Measurements from ENCODE around the gene RNF182.
A peak's percentile ranks its signal among the peaks of the same experiment; 100 is the strongest.

RNF182 gene

DNA sequence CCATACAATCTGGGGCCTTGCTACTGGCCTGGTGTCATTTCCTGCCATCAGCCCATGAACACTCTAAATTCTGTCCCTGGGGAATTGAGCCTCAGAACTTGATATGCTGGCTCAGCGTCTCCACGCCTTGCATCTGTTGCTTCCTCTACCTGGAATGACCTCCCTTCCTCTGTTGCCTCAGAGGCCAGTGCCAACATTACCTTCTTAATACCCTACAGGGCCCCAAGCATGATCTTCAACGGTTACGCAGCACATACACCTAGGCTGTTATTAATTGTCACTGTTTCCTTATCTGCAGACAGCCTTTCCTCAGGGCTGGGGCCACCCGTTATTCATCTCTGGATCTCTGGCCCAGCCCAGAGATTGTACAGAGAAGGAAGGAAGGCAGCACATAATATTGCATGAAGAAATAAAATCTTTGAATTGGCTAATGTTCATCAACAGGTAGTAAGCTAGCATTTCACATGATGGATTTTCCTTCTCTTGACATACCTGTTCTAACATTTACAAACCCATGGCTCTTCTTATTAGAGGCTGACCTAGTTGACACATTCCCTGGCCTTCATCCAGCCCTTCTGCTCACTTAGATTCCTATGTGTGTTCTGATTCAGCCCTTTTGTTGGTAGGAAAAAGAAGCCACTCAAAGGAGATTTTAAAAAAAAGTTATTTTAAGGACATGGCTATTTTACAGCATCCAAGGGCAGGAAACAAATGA is 8.4 kb upstream of the RNF182 start:
- TF ChIP-seq, protein P1, sequence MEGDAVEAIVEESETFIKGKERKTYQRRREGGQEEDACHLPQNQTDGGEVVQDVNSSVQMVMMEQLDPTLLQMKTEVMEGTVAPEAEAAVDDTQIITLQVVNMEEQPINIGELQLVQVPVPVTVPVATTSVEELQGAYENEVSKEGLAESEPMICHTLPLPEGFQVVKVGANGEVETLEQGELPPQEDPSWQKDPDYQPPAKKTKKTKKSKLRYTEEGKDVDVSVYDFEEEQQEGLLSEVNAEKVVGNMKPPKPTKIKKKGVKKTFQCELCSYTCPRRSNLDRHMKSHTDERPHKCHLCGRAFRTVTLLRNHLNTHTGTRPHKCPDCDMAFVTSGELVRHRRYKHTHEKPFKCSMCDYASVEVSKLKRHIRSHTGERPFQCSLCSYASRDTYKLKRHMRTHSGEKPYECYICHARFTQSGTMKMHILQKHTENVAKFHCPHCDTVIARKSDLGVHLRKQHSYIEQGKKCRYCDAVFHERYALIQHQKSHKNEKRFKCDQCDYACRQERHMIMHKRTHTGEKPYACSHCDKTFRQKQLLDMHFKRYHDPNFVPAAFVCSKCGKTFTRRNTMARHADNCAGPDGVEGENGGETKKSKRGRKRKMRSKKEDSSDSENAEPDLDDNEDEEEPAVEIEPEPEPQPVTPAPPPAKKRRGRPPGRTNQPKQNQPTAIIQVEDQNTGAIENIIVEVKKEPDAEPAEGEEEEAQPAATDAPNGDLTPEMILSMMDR (conservative IDR thresholded peaks at IDR 0.05; ENCODE audit: control insufficient read depth, insufficient read depth, low read depth, low read length) = no peak
- DNase-seq (ENCODE audit: low read depth) = peak; percentile 33
- H3K4me3 ChIP-seq (ENCODE audit: control insufficient read depth, low read depth, low read length) = no peak overlapping the region

DNA sequence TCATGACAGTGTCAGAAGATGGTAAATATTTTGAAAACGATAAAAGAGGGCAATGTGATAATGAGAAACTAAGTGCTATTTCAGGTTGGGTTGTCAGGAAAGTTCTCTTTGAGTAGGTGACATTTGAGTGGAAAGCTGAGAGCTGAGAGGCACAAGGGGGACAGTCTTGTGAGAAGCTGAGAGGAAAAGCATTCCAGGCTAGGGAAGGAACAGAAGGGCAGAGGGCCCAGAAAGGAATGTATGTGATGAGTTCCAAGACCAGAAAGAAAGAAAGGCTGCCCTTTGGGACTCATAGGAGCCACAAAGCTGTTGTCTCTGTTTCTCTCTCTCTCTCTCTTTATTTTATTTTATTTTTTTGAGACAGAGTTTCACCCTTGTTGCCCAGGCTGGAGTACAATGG is 7.6 kb upstream of the RNF182 start:
- TF ChIP-seq, protein P1 (conservative IDR thresholded peaks at IDR 0.05; ENCODE audit: control insufficient read depth, insufficient read depth, low read depth, low read length) = no peak
- DNase-seq (ENCODE audit: low read depth) = no peak

DNA sequence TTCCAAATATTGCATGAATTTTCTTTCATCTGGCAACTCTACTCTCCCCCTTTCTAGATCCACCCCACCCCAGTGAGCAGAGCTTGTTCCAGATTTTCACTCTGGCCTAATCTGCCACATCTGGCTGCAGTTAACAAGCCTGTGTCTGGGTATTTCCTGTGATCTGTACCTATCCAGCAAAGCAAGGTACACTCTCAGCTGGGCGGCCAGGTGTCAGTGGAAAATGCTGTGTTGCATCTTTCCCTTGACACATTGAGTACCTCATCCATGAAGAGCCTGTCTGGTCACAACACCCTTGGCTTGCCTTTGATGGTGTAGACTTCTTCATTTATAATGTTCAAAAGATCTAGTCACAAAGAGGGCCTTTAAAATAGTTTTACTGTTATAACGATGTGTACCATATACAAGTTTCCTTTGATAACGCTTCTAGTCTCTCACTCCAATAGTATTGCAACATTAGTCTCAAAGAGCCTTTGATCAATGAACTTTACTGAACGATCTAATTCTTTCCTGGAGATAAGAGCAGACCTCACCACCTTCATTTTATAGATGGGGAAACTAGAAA is 6.0 kb upstream of the RNF182 start:
- DNase-seq (ENCODE audit: low read depth) = no peak
- H3K4me3 ChIP-seq (ENCODE audit: control insufficient read depth, low read depth, low read length) = no peak overlapping the region
- TF ChIP-seq, protein P1 (conservative IDR thresholded peaks at IDR 0.05; ENCODE audit: control insufficient read depth, insufficient read depth, low read depth, low read length) = no peak

More for the DNA sequence above, 7.6 kb upstream of the RNF182 start:
- no peak overlapping the region for H3K4me3 ChIP-seq (ENCODE audit: control insufficient read depth, low read depth, low read length)

DNA sequence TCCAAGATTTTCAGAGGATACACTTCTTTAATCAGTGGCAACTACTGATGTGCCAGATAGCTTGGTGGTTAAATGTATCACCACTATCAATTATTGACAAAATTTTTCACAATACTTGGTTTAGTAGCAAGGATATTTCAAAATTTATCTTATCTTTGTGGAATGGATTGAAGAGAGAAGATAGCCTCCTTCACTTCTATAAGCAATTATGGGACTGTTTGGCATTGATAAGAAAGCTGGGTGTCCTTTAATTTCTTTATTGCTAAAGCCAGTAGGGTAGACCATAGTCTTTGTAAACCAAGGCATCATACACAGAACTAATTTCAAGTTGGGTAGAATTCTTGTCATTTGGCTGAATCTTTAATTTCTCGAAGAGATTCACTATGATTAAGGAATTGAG is 4.9 kb upstream of the RNF182 start:
- TF ChIP-seq, protein P1 (conservative IDR thresholded peaks at IDR 0.05; ENCODE audit: control insufficient read depth, insufficient read depth, low read depth, low read length) = no peak
- DNase-seq (ENCODE audit: low read depth) = no peak
- H3K4me3 ChIP-seq (ENCODE audit: control insufficient read depth, low read depth, low read length) = no peak overlapping the region

DNA sequence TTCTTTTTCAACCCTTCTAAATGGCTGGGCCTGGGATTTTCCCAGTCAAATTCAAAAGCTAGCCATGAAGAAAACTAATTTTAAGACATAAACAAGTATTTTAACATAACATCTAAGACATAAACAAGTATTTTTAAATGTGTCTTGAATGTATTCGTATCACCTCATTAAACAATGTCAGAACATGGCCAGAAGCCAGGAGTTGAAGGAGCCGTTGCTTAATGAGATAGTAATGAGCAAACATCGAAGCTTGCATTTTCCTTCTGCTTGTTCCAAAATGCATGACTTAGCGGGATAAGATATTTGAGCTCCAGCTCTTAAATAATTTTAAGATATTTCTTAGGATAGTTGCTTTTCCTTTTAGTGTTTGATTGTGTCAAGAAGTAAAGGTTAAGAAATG is 4.2 kb upstream of the RNF182 start:
- DNase-seq (ENCODE audit: low read depth) = no peak
- no peak overlapping the region for H3K4me3 ChIP-seq (ENCODE audit: control insufficient read depth, low read depth, low read length)
- TF ChIP-seq, protein P1 (conservative IDR thresholded peaks at IDR 0.05; ENCODE audit: control insufficient read depth, insufficient read depth, low read depth, low read length) = no peak

DNA sequence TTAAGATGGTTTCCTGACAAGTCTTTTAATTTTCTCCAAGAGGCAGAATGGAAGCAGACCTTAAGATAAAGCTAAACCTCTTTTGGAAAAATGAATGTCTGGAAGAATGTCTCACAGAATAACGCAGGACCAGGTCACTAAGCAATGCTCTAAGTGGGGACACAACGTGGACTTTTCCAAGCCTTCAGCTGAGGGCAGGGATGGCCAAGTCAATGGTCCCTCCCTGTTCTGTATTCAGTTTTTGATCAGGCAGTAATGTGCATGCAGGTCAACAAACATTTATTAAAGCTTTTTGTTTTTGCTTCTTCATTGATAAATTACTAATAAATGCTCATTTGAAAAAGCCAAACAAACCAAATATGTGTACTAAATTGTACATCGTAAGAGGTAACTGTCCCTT is 2.0 kb upstream of the RNF182 start:
- no peak for DNase-seq (ENCODE audit: low read depth)
- no peak overlapping the region for H3K4me3 ChIP-seq (ENCODE audit: control insufficient read depth, low read depth, low read length)
- TF ChIP-seq, protein P1 (conservative IDR thresholded peaks at IDR 0.05; ENCODE audit: control insufficient read depth, insufficient read depth, low read depth, low read length) = no peak
